ENCODE data around the gene MPO. TPM values are rescaled to one million over a fixed set of nuclear protein-coding genes. Genes with fewer than 3 reads are reported as not detected.

Gene MPO
- total and polyA plus RNA-seq, 9 of the 15 experiments (the other 6 are each of a cell fraction or from before 2014, with no cell fraction given) = 0.04 to 0.47 (median 0.39) TPM; not detected in 6

GRCh38 chr17:58329810-58330537, 49.2 kb upstream of the MPO start (continued):
- TF ChIP-seq MCM3 (IDR thresholded peaks at IDR 0.05) = no peak
- TF ChIP-seq RHOXF2B (CRISPR knock-in tag; conservative IDR thresholded peaks at IDR 0.05) = no peak
- TF ChIP-seq TOE1 (IDR thresholded peaks at IDR 0.05; ENCODE audit: borderline replicate concordance) = no peak
- TF ChIP-seq TOE1 (CRISPR knock-in tag; IDR thresholded peaks at IDR 0.05; ENCODE audit: borderline replicate concordance, low read depth) = no peak; the same call in 1 of the 2 replicates
- 0 out of 2 replicates have a peak, but pooled peaks have one; percentile 50 for TF ChIP-seq MGA (IDR thresholded peaks at IDR 0.05)
- TF ChIP-seq ZFP1 (CRISPR knock-in tag; IDR thresholded peaks at IDR 0.05) = no peak; the same call in 1 of the 2 replicates
- no peak for TF ChIP-seq HMBOX1 (IDR thresholded peaks at IDR 0.05)
- no peak for TF ChIP-seq ZBTB5 (IDR thresholded peaks at IDR 0.05)
- no peak for TF ChIP-seq TCF7 (IDR thresholded peaks at IDR 0.05; ENCODE audit: borderline replicate concordance)
- TF ChIP-seq ZNF76 (CRISPR knock-in tag; IDR thresholded peaks at IDR 0.05; ENCODE audit: borderline replicate concordance) = no peak
- TF ChIP-seq TAL1 (IDR thresholded peaks at IDR 0.05) = no peak
- no peak for TF ChIP-seq NCOA4 (IDR thresholded peaks at IDR 0.05; ENCODE audit: partially characterized antibody)
- TF ChIP-seq ZNF696 (CRISPR knock-in tag; conservative IDR thresholded peaks at IDR 0.05) = peak; percentile 5; the same call in 1 of the 2 replicates
